Erythroblast (primary cell): ENCODE results near the gene GDF11.

ENCODE experiments used
- DNase-seq, 2 experiments: peaks; one replicate each; lab custom pipeline; 2025; lab: John Stamatoyannopoulos, UW
- GATA1 ChIP-seq: IDR thresholded peaks from 2 replicates; pipeline ENCODE4 v1.6.1; 2011; ENCODE audit warnings: low read depth, mild to moderate bottlenecking, control low read depth, low read length, moderate library complexity
- POLR2A ChIP-seq: IDR thresholded peaks from 2 replicates; pipeline ENCODE4 v1.6.1; 2011; ENCODE audit warnings: mild to moderate bottlenecking, low read length

Gene GDF11

DNA sequence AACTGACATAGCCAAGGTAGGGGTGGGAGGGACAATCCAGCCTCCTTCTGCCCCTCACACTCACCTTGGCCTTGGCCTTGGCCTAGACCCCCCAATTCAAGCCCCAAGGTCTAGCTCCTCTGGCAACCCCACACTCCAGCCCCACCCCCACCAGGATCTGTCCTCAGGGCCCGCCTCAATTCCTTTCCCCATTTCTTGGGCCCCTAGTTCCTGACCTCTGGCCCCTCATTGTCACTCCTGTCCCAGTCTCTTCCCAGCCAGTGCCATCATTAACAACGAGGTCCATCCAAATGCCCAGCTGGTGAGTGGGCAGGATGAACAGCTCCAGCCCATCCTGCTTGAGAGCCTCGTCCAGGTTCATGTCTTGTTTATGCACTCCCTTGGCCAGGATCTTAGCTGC, 6.8 kb upstream of the GDF11 start:
- no peak for DNase-seq
- TF ChIP-seq POLR2A (no peak), GATA1 (no peak)

DNA sequence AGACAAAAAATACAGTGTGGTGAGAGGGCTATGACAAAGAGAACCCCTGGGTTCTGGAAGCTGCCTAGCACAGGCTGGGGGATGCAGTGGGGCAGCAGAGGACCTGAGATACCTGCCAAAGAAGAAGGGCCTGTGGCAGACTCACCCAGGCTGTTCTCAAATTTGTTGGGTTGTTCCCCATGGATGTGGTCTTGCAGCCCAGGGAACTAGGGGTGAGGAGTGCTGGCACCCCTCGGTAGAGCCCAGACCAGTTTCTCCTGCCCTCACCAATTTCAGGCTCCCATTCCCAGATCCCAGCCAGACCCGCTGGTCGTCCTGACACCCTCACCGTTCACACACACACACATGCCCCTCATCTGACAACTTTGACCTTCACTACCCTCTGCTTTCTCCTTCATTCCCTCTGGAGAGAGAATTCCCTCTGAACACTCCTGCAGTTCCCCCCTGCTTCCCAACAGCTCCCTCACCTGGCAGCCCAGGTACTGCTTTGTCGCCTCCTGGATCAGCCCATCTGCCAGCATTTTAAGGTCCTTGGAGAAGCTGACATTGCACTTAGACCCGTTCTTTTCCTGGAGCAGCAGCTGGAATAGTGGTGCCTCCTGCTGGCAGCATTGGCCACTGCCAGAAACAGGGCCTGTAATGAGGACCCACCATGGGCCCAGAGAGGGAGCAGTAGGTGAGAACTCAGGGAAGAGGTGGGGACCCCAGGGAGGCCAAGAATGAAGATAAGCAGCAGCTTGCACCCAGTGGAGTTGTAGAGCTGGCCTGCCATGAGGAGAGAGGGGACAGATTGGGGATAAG, 5.9 kb upstream of the GDF11 start:
- peak; percentile 76 to 80 for DNase-seq
- TF ChIP-seq POLR2A (no peak), GATA1 (no peak)

DNA sequence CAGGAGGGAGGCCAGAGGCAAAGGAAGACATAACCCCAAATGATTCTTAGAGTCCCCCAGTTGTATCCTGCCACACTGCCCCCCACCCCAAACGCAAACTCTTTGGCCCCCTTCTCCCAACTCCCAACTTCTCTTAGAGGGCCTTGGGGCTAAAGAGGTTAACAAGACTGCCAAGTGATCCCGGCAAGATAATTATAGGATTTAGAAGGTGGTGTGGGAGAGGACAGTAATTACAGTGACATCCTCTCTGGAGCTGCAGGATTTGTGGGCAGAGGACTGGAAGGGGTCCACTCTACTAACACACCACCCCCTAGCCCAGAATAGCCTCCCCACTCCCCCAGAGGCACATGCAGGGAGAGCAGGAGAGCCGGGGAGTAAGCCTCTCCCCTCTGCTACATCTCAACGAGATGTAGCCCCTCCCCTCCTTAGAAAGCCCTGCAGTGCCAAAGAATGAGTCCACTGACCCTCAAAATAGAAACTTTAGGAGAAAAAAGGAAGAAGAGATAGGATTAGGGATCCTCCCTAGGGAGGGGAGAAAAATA, 5.3 kb upstream of the GDF11 start:
- TF ChIP-seq POLR2A (no peak), GATA1 (no peak)
- DNase-seq = peak; percentile 48 to 51

DNA sequence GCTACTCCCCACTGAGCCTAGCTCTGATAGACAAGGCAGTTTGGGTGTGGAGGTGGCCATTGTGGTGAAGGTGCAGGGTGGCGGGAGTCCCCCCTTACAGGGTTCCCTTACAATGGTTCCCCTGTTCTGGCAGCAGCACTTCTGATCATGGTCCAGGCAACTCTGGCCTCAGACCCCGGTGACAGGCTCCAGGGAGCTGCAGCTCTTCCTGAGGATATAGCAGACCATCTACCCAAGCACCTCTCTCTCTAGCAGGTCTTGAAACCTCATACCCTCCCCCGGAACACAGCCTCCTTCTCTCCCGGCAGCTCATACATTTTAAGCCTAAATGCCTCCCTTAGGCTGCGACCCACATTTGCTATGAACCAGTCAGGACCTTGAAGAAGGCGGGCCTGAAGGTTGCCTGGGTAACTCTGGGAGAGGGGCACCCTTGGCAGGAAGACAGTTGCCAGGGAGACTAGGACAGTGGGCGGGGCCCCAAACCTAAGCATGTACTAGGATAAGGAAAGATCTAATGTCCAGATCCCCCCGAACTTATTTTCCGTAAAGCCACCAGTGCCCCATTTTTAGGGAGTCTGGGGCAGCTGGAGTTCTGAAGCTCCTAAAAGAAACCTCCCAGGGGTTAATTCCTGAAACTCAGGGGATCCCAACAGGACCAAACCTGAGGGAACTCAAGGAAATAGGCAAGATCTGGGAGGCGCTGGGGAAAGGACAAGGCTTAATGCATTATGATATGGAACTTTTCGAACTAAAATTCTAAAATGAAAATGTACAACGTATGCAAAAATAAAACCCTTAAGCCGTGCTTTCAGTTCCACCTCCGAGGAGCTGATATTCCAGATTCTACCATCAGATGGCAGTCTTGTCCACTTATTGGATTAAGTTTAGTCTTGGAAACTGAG, 4.5 kb upstream of the GDF11 start:
- TF ChIP-seq POLR2A (peak; percentile 51), GATA1 (no peak)
- peak; percentile 89 to 91 for DNase-seq

GRCh38 chr12:55739025-55739378, 3.9 kb upstream of the GDF11 start:
- no peak for TF ChIP-seq GATA1
- no peak for TF ChIP-seq POLR2A
- DNase-seq = no peak

GRCh38 chr12:55741931-55742680, 816 bp upstream of the GDF11 start:
- DNase-seq = no peak
- TF ChIP-seq GATA1 (no peak), POLR2A (no peak)

- no peak for TF ChIP-seq GATA1
- no peak for TF ChIP-seq POLR2A
- peak; percentile 71 to 75 for DNase-seq
Measured at GRCh38 chr12:55743406-55744339, 751 bp downstream of the GDF11 start.

DNA sequence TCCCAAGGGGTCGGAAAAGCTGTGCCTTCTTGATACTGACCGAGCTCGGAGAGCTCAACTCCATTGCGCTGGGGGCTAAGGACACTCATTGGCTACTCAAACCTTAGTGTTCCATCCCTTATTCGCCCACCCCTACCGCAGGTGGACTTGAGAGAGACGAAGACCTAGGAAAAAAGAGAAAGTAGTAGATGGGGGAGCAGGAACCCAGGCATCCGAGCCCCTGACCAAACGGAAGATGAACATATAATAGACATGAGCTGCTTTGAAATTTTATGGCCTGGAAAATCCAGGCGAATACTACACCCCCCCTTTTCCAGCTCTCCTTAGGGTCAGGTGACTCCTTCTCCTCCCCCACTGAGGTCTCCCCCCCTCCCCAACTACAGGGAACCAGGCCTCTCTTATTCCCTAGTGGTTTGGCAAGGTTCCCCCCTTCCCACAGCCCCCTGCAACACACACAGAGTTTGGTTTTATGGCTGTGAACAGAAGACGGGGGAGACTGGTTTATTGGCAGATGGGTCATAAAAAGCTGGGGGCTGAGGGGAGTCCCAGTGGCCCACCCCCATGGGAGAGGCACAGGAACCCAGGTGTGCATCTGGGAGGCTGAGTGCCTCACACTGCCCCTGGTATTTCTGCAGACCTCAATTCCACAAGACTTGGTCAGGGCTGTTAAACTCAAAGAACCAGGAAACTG, 1.6 kb downstream of the GDF11 start:
- no peak for TF ChIP-seq GATA1
- no peak for TF ChIP-seq POLR2A
- DNase-seq = no peak

- DNase-seq = peak; percentile 22 to 48
- TF ChIP-seq POLR2A (no peak), GATA1 (no peak)
Measured at GRCh38 chr12:55745361-55746173, 2.6 kb downstream of the GDF11 start.

DNA sequence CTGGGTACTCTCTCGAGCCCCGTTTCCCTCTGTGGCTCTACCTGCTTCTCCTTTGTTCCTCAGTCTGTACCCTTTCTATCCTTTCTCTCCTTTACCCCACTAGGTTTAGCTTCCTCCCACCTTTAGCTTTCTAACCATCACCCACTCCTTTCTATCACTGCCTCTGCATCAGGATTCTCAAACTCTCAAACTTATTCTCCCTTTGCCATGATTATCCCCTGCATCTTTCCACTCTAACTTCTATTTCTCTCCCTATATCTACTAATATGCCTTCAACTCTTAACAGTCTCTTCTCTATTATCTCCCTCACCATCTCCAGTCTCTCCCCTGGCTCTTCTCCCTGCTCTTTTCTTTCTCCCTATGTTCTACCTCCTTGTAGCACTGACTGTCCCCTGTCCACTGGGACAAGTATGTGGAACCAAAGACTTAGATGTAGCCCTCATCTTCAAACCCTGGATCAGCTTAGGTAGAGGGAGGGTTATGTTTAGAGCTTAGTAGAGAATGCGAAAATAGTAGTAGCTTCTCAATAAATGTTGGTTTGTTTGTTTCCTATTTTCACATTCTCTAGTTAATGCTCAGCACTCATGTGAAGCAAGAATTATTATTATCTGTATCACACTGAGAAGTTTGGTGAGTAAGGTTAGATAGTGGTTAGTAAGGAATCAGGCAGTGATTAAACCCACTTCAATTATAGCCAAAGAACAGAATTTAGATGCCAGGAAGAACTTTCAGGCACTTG, 3.4 kb downstream of the GDF11 start:
- TF ChIP-seq GATA1 (no peak), POLR2A (no peak)
- DNase-seq = no peak

DNA sequence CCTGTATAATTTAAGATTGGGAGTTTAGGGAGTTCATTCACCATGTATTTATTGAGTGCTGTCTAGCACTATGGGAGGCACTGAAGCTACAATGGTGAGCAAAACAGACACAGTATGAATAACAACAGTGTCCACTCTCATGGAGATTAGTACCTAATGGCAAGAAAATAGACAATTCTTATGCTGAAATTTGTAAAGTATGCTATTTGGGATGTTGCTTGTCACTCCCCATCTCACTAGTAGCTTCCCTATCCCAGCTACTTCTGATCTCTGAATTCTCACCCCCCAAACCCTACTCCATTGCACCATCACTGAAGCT, 4.0 kb downstream of the GDF11 start:
- DNase-seq = no peak
- no peak for TF ChIP-seq GATA1
- TF ChIP-seq POLR2A = no peak
